Renal cortical epithelial cell (primary cell): Measurements from ENCODE around the gene CORT. TPM values are rescaled to one million over a fixed set of nuclear protein-coding genes. Genes with fewer than 3 reads are reported as not detected.
A peak's percentile ranks its signal among the peaks of the same experiment; 100 is the strongest.
"Not testable (repeated sequence)": the region's sequence is repeated elsewhere in the genome, so short reads cannot be mapped to it uniquely, and the experiment has no call there.

ENCODE experiments used
- DNase-seq: peaks from one replicate; pipeline ENCODE4 v3.0.0-alpha.2; 2011; ENCODE audit warnings: low read depth
- total RNA-seq: library from RNA; depleted of rRNA; stranded (reverse); fragments of >200 nt; gene quantifications from 2 replicates; pipeline ENCODE4 v1.2.3, GENCODE V29; 2014

Gene CORT
- total RNA-seq, 1 donor from 2014 or later = not detected

- no peak for DNase-seq
Observed at GRCh38 chr1:10438677-10439163, 11.1 kb upstream of the CORT start.

DNA sequence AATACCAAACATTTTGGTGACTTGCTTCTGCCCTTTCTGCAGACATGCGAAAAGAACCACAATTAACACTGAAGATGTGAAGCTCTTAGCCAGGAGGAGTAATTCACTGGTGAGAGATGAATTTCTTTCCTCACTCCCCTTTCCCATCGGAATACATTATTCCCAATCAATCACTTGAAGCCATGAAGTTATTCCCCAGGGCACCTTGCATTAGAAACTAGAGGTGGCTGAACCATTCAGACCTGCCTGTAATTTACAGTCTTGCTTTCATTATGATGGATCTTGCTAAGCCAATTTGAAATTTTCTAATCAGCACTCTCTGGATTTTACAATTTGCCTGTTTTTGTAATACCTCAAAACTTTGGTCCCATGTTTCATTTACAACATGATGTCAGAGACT, 9.5 kb upstream of the CORT start:
- DNase-seq = no peak

DNA sequence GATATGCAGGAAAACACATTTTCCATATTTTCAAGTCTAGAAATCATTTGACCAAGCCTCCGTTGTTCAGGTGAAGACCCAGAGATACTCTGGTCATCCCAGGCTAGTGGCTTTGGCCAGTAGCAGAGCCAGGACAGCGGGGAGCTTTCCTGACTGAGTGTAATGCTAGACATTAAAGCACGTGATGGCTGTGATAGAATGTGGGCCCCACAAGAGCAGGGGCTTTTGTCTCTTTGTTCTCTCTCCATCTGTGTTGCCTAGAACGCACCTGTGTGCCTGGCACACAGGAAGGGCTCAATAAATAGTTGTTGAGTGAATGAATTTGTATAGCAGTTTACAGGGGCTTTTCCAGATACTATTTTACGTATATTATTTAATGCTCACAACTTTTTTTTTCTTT, 9.0 kb upstream of the CORT start:
- no peak for DNase-seq

DNA sequence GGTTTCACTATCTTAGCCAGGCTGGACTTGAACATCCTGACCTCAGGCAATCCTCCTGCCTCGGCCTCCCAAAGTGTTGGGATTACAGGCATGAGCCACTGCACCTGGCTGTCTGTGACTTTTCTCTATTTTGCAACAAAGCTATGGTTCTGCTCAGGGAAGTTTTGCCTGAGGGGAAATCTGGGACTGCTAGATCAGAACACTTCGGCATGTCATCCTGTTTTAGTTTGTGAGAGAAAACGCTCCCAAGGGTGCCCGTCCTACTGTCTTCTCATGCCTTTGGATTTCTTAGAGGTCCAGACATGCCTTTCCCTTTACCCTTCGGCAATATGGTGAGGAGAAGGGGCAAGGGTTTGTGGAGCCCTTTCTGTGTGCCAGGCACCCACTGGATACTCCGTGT, 5.6 kb upstream of the CORT start:
- DNase-seq = no peak

DNA sequence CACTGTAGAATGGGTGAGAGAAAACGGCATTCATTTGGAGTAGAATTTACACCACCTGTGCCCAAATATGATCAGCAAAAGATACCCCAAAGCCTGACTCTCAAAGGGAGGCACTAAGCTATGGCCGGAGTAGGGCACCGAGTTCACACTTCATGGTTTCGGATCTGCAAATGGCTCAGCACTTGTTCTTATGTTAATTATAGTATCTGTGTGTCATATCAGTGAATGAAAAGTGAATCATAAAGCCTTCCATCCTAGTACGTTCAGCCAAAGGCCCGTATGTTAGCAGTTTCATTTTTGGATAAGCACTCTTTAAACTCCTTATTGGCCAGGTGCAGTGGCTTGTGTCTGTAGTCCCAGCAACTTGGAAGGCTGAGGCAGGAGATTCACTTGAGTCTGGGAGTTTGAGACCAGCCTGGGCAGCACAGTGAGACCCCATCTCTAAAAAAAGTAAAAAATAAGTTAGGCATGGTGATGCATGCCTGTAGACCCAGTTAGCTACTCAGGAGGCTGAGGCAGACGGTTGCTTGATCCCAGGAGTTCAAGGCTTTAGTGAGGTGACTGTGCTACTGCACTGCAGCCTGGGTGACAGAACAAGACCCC, 4.9 kb upstream of the CORT start:
- DNase-seq = no peak

DNA sequence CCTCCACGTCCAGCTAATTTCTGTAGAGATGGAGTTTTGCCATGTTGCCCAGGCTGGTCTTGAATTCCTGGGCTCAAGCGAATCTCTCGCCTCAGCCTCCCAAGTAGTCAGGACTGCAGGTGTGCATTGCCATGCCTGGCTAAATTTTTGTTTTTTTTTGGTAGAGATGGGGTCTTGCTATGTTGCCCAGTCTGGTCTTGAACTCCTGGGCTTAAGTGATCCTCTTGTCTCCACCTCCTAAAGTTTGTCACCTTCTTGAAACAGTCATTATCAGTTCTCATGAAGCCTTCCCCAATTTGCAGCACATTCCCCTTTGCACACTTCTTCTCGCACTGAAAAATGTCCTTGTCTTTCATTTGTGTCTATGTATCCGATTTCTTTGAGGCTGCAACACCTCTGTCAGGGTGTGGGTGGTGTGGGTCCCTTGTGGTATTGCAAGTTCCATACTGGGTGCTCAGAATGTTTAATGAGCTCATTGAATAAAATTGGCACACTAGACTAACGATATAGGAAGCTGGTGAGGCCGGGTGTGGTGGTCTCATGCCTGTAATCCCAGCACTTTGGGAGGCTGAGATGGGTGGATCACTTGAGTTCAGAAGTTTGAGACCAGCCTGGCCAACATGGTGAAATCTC, 2.9 kb upstream of the CORT start:
- DNase-seq = no peak

DNA sequence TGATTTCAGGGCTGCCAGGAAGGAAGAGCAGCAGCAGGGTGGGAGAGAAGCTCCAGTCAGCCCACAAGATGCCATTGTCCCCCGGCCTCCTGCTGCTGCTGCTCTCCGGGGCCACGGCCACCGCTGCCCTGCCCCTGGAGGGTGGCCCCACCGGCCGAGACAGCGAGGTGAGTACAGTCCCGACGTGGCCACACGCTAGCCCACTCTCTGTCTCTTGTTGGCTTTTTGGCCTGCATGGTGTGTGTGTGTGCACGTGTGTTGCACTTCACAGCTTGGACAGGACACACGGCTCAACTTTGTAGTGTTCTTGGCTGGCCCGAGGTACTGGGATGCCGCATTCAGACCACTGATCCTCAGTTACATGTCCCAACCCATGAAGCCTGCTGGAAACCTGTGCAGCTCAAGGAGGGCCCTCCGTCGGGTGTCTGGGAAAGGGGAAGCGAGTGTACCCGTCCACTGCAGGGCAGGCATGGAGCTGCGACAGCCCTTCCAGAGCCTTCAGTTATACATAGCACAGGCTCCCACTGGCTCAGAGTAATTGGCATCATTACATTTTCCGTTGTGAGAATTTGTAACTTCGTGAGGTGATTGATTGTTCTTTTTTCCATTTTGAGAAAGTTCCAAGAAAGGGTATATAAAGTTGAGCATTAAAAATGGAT, 454 bp downstream of the CORT start:
- no peak for DNase-seq

- DNase-seq = no peak
Observed at GRCh38 chr1:10450836-10451235, 1.0 kb downstream of the CORT start.

GRCh38 chr1:10451287-10451686, 1.5 kb downstream of the CORT start:
- no peak for DNase-seq

- no peak for DNase-seq
Observed at GRCh38 chr1:10456048-10456447, 6.2 kb downstream of the CORT start.

DNA sequence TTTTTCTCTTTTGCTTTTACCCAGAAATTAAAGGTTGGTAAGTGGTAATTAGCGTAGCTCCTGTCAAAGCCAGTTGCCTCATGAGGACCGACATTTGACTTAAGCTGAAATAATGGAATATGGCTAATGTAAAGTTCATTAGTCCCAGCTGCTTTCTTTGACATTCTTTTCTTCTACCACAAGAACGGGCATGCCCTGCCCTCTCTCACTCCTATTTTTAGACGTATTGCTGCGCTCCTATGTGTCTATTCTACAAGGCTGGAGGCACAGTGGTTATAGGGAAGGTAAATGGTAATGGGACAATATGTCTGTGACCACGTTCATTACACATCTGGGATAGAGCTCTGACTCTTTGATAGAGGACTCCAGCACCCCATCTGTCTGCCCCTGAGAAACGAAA, 6.8 kb downstream of the CORT start:
- DNase-seq = no peak

DNA sequence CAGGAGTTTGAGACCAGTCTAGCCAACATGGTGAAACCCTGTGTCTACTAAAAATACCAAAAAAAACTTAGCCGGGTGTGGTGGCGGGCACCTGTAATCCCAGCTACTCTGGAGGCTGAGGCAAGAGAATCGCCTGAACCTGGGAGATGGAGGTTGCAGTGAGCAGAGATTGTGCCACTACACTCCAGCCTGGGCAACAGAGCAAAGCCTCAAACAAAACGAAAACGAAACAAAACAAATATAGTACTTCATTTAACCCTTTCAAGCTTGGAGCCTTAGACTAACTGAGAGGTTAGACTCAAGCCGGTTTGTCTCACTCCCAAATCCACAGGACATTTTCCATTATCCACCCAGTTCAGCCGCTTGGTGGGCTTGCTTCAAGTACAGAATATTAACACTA, 7.6 kb downstream of the CORT start:
- not testable (repeated sequence) for DNase-seq

GRCh38 chr1:10457875-10458274, 8.0 kb downstream of the CORT start:
- no peak for DNase-seq

GRCh38 chr1:10459184-10459583, 9.4 kb downstream of the CORT start:
- DNase-seq = peak; percentile 98

DNA sequence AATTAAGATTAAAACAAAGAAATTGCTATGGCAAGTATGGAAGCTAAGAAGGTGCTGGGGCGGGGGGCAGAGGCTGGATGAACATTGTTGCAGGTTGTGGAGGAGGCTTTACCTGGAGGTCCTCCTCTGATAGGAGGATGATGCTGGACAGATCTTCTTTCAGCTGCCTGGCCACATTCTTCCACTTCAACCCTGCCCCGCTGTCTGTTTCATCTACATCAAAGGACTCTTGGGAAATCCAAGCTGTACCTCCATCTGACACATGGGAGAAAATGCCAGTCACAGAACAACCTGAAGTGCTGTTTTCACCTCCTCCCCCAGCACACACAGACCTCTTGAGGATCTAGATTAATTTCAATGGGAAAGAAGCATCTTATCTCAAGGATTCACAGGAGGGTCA, 17.2 kb downstream of the CORT start:
- DNase-seq = no peak

GRCh38 chr1:10470043-10470442, 20.2 kb downstream of the CORT start:
- no peak for DNase-seq

DNA sequence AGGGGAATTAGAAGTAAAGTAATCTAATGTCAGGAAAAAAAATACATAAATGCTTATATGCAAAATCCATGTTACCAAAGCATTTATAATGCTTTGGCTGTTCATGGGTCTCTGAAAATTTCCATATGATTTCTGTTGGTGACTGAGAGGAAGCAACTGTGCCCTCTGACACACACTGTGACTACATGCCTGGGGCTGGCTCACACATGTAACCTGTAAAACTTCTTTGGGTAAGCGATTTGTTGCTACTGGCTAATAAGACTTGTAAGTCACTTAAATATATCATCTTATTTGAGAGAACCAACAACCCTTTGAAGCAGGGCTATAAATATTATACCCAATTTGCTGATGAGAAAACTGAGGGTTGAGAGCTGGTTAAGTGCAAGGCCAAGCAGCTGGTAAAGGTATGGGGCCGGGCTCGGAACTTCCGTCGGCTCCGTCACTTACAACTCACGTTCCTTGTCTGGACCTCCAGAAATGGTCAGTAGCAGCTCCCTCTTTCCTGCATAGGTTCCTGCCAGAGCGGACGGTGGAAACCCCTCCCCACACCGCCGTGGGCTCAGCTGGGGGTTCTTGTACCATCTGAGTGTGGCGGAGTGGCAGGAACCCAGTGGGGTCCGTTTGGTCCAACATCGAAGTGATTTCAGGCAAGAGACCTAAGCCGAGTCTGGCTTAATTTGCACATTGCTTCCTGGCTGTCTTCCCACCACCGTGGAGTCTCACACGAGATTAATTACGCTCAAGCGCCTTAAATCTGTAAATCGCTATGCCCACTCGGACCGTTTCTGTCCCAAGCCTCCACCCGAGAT, 21.8 kb downstream of the CORT start:
- DNase-seq = peak; percentile 32

- DNase-seq = peak; percentile 95
Observed at GRCh38 chr1:10472220-10473144, 22.7 kb downstream of the CORT start, which contains the start of gene DFFA. Gene DFFA, minus strand, starts transcription at chr1:10472529. Its CDS starts 71 bp downstream, at chr1:10472458.

- DNase-seq = no peak
Observed at GRCh38 chr1:10473145-10473765, 23.4 kb downstream of the CORT start.

DNA sequence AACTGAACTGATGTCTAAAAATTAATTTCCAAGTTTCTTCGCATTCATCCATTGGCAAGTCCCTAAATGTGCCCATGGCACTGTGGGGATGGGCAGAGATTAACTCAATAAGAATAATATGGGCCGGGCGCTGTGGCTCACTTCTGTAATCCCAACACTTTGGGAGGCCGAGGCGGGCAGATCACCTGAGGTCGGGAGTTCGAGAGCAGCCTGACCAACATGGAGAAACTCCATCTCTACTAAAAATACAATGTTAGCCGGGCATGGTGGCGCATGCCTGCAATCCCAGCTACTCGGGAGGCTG, 24.4 kb downstream of the CORT start:
- not testable (repeated sequence) for DNase-seq
